Measurements from ENCODE around the gene NRIP3.
"Not testable (repeated sequence)": the region's sequence is repeated elsewhere in the genome, so short reads cannot be mapped to it uniquely, and the experiment has no call there.

The NRIP3 gene

GRCh38 chr11:8971924-8972316, 31.9 kb downstream of the NRIP3 start:
- no peak for DNase-seq (ENCODE audit: low read depth)

- no peak for DNase-seq (ENCODE audit: low read depth)
Observed at GRCh38 chr11:8971196-8971923, 32.4 kb downstream of the NRIP3 start.

GRCh38 chr11:8967184-8967583, 36.6 kb downstream of the NRIP3 start:
- DNase-seq (ENCODE audit: low read depth): no peak

DNA sequence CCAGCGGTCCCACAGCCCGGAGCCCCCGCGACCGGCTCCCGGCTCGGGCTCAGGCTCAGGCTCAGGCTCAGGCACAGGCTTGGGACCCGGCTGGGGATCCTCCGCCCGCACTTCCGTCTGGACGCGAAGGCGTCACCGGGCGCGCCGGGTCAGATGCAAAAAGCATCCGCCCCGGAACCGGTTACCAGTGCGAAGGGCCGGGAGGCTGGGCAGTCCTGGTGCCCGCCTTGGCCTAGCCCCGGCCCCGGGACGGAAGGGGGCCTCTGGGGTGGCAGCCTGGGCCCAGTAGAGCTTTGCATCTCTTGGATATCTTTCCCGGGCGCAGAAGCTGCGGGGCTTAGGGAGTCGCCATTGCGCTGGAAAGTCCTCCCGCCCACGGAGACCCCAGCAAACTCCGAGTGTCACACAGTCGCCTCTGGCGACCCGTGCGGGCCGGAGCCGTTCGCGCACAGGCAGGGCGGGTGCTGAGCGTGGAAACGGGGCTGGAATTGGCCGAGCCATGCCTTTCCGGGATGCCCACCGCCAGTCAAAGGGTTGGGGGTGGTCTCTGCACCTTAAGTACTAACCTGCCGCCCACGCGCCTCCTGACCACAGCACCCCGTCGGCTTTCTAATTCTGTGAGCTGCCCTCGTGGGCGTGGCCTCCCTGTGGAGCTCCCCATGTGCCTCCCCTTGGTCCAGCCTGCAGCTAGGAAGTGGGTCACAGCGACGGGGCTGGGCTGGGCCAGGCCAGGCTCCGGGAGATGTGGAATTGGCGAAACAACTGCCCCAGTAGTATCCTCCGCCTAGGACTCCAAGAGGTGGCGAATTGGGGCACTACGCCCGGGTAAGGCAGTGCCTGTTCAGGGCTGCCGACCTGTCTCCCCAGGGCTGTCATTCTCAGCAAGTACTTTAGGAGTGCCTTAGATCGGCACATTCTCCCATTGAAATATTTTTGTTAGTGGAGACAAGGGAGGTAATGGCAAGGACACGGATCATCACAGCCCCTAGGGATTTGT, 39.2 kb downstream of the NRIP3 start, which contains the start of gene TMEM9B:
Gene TMEM9B, minus strand, starts transcription at position 119 of the 997 bp plus-strand sequence. CDS start 129 bp downstream, outside the sequence.
- peak; percentile 71 for DNase-seq (ENCODE audit: low read depth)

- DNase-seq (ENCODE audit: low read depth): peak; percentile 64
Observed at GRCh38 chr11:8963569-8964323, 40.1 kb downstream of the NRIP3 start.

DNA sequence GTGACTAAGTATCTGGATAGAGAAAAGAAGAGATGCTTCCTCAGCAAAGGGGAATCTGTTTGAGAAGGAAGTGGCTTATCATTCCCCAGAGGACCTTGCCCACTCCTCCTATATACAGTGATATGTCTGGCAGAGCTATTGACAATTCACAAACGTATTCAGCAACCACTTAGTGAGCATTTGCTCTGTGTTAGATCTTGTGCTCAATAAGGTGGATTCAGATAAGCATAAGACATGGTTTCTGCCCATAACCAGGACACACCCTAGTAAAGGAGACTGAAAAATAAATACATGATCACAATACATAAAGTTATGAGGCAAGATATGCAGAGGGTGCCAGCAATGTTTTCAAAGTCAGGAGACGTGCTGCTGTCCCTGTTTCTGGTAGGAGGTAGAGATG, 41.0 kb downstream of the NRIP3 start:
- DNase-seq (ENCODE audit: low read depth): no peak

DNA sequence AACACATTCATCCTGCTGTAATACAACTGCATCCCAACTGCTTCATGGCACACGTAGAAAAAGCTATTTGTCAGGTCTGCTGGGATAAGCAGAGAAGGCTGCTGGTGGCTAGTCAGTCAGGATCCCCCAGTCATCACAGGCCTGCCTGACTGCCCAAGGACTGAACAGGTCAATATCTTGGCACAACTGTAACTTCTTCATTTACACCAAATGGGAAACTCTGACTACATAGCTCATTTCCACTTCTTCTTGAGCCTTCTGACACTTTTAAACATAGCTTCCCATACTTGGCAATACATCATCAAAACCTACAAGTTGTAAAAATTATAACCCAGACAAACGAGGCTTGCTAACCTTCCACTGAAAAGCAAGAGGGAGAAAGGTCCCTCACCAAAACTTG, 42.4 kb downstream of the NRIP3 start:
- DNase-seq (ENCODE audit: low read depth): no peak

DNA sequence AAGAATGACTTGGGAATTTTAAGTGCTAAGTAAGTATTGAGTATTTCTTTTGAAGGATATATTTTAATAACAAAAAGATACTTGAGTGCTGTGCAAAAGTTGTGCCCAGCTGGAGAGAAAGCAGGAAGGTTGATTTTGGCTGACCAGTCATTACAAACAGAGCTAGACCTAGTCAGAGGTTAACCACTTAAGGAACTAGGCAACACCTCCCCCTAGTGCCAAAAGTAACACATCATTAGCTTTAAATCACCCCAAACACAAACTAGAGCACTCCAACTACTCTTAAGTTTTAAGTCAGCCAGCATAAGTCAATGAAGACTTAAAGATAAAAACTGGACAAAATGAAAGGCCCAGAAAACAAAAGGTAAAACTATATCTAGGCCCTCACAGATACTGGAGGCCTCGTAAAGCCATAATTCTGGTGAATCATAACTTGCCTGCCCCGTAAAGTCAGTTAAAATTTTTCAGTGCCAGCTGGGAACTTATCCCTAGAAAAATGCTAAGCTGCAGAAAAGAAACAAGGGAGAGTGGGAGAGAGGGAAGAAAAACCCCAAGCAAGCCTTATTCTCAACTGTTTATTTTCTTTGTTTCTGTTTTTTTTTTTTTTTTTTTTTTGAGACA, 44.1 kb downstream of the NRIP3 start:
- no peak for DNase-seq (ENCODE audit: low read depth)

GRCh38 chr11:8956860-8957259, 46.9 kb downstream of the NRIP3 start:
- DNase-seq (ENCODE audit: low read depth): no peak

- no peak for DNase-seq (ENCODE audit: low read depth)
Observed at GRCh38 chr11:8948886-8949285, 54.9 kb downstream of the NRIP3 start.

GRCh38 chr11:8947230-8947943, 56.4 kb downstream of the NRIP3 start:
- DNase-seq (ENCODE audit: low read depth): no peak

DNA sequence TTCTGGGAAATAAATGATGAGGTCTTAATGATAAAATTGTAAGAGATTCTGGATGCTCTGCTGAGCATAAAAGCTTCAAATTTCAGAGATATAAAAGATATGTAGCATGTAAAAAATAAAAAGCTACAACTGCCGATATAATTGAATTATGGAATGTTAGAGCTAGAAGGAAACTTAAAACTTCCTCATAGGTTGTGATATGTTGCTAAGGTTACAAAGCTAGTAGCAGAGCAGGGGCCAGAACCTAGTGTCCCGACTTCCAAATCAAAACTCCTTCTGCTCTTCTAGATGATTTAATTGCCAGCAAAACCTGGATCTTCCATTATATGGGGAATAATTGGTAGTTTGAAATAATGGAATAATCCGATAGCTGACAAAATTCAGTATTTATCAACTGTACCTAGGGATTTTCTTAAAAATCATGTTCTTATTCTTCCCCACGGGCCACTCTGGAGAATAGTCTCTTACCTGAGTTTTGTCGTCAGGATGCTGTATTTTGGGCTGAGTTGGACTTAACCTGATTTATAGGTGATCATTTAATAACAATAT, 61.2 kb downstream of the NRIP3 start, which contains the start of gene ASCL3:
Gene ASCL3, minus strand, starts transcription at position 499 of the 549 bp plus-strand sequence. CDS start 4,855 bp downstream, outside the sequence.
- no peak for DNase-seq (ENCODE audit: low read depth)

DNA sequence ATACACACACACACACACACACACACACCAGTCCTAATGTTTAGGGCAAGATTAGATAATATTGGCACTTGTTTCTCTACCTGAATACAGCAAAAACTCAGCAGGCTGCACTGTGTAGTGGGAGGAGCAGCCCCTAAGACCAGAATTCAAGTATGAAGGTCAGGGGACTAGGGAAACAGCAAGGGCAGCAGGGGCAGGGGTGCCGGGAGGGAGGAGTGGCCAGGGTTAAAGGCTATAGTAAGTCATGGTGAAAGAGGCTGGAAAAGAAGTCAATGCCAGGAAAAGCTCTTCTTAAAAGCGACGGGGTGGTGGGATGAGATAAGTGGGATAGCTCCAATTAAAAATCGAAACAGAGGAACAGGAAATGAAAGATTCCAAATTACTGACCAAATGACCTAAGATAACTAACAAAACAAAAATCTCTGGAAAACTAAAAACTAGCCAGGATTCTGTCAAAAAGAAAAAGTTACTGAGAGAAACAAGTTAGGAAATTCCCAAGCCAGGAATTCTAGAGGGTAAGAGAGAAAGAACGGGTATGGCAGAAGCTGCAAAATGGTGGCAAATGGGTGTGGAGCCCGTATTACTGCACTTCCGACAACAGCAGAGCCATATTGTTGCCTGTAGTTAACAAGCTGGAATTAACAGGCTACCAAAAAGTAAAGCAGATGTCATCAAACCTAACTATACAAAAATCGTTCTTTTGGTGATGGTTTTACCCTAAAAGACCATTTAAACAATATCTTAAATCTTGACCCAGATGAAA, 62.3 kb downstream of the NRIP3 start:
- no peak for DNase-seq (ENCODE audit: low read depth)

GRCh38 chr11:8937659-8938058, 66.1 kb downstream of the NRIP3 start:
- DNase-seq (ENCODE audit: low read depth): no peak

DNA sequence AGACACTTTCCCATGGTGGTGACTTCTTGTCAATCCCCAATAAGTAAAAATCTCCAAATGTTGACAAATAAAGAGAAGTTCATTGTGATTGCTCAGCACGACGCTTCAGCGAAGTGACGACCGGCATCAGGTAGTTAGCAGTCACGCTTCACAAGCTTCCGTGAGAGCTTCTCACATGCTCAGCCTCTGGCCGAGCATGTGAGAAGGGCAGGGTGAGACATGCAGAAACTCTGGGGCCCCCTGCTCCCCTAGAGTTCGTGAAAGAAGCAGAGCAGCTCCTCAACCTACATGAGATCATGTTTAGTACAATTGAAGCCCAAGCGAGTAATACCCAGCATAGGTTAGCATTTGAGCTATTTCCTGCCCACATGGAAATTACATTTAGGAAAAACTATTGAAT, 66.6 kb downstream of the NRIP3 start:
- DNase-seq (ENCODE audit: low read depth): no peak

- not testable (repeated sequence) for DNase-seq (ENCODE audit: low read depth)
Observed at GRCh38 chr11:8935789-8936188, 68.0 kb downstream of the NRIP3 start.

DNA sequence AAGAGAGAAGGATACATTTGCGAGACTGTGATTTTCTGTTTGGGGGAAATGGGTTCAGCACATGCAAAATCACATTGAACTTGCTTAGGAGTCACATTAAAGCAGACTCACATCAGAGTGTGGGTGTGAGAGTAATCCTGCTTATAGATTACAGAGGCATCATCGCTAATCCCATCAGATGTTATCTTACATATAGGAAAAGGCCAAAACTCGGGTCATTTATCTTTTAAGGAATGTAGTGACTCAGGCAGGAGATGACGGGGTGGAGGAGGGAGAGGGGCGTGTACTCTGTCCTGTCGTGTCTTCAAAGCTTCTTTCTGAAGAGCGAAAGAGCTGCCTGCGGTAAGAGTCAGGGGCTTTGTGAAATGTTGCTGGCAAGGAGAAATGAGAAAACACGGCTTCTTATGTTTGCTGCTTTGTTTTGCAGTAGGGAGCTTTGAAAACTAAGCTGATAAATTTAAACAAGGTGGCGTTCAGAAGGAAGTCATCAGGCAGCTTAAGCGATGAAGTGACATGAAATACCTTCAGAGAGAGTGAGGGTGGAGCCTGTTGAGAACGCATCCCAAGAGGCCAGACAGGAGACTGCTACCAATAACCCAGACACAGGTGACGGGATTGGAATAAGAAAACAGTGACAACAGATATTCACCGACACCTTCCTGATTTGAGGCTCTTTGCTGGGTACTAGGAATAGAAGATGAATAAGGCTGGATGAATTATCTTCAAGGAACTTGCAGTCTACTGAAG, 68.9 kb downstream of the NRIP3 start:
- no peak for DNase-seq (ENCODE audit: low read depth)

GRCh38 chr11:8933931-8934330, 69.9 kb downstream of the NRIP3 start:
- DNase-seq (ENCODE audit: low read depth): no peak

DNA sequence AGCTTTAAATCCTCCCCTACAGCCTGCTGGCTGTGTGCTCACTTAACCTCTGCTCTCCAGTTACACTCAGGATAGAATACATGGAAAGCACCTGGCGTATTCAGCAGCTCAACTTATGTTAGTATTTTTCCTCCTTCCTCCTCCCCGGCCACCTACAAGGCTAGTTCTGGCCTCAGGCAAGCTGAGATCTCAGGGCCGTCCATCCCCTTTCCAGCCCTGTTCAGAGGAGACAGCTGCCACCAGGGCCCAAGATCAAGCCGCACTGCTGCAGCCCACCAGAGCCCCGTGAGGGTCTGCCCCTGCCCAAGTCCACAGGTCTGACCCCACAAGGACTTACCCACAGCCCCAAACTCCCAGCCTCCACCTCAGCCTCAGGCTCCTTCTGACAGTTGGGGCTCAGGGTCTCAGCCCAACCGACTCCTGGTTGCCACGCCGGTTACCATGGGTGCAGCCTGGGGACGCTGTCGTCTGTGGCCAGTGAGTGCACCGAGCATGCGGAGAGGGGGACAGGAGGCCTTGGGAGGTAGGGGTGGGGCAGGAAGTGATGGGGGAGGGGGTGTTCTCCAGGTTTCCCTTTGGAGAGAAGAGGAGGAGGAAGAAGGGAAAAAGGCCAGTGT, 71.1 kb downstream of the NRIP3 start, which contains the start of gene C11orf16:
Gene C11orf16, minus strand, starts transcription at position 384 of the 617 bp plus-strand sequence. CDS start 639 bp downstream, outside the sequence.
- no peak for DNase-seq (ENCODE audit: low read depth)

Data from activated T-helper 9 cell treated with anti-CD3 and anti-CD28 coated beads, Interleukin-2, amount 50 U/mL, for 16 hours (primary cell).